Astrocyte of the spinal cord (primary cell): Measurements from ENCODE around the gene NDUFAF4.

Experiments
- DNase-seq: peaks from one replicate; pipeline ENCODE4 v3.0.0; 2011; ENCODE audit warnings: low read depth, low spot score
- H3K4me3 ChIP-seq: 2 replicates; pipeline ENCODE4 v1.5.1; 2011; ENCODE audit warnings: low read depth, mild to moderate bottlenecking, low read length, moderate library complexity
- in situ Hi-C: cut with HindIII; loops from 2 replicates; pipeline ENCODE4 v1.10.0; 2017; ENCODE audit warnings: low sequenced_read_pairs
- TF ChIP-seq, protein P1 (sequence below): IDR thresholded peaks from 2 replicates; pipeline ENCODE4 v1.5.1; 2012; ENCODE audit warnings: low read depth, mild to moderate bottlenecking, low read length, inconsistent platforms

NDUFAF4 gene

GRCh38 chr6:96865055-96865405 is 32.7 kb downstream of the NDUFAF4 start:
- TF ChIP-seq, protein P1, sequence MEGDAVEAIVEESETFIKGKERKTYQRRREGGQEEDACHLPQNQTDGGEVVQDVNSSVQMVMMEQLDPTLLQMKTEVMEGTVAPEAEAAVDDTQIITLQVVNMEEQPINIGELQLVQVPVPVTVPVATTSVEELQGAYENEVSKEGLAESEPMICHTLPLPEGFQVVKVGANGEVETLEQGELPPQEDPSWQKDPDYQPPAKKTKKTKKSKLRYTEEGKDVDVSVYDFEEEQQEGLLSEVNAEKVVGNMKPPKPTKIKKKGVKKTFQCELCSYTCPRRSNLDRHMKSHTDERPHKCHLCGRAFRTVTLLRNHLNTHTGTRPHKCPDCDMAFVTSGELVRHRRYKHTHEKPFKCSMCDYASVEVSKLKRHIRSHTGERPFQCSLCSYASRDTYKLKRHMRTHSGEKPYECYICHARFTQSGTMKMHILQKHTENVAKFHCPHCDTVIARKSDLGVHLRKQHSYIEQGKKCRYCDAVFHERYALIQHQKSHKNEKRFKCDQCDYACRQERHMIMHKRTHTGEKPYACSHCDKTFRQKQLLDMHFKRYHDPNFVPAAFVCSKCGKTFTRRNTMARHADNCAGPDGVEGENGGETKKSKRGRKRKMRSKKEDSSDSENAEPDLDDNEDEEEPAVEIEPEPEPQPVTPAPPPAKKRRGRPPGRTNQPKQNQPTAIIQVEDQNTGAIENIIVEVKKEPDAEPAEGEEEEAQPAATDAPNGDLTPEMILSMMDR, result no peak
- DNase-seq, result no peak
- H3K4me3 ChIP-seq, result no peak overlapping the region
- in situ Hi-C loops, result no loop called here

GRCh38 chr6:96864216-96865054 is 33.3 kb downstream of the NDUFAF4 start:
- in situ Hi-C loops, result no loop called here
- H3K4me3 ChIP-seq, result no peak overlapping the region
- DNase-seq, result no peak
- TF ChIP-seq, protein P1, result no peak

GRCh38 chr6:96862560-96862959 is 35.1 kb downstream of the NDUFAF4 start:
- TF ChIP-seq, protein P1, result no peak
- H3K4me3 ChIP-seq, result no peak overlapping the region
- in situ Hi-C loops, result no loop called here
- DNase-seq, result no peak

- TF ChIP-seq, protein P1, result no peak
- in situ Hi-C loops, result no loop called here
- DNase-seq, result no peak
- no peak overlapping the region for H3K4me3 ChIP-seq
Observed at GRCh38 chr6:96861588-96861987, 36.1 kb downstream of the NDUFAF4 start.

DNA sequence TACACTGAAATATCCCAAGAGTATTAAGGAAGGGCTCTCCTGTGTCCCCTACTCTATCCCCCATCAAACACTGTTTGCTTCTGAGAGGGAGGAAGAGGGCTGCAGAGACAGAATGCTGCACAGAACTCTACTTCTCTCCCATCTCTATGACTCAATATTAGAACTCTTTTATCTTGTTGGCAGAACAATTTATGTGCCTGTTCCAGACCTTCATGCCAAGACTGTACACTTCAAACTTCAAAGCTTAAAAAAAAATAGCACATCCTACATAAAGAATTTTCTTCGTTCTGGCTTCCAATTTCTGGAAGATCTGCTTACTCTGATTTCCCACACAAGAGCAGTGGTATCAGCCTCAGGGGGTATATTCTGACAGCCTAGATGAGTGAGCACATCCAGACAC is 40.8 kb downstream of the NDUFAF4 start:
- in situ Hi-C loops, result no loop called here
- no peak for DNase-seq
- TF ChIP-seq, protein P1, result no peak
- H3K4me3 ChIP-seq, result no peak overlapping the region

GRCh38 chr6:96853083-96853482 is 44.6 kb downstream of the NDUFAF4 start:
- H3K4me3 ChIP-seq, result no peak overlapping the region
- TF ChIP-seq, protein P1, result no peak
- in situ Hi-C loops, result no loop called here
- DNase-seq, result no peak

GRCh38 chr6:96852605-96853004 is 45.1 kb downstream of the NDUFAF4 start:
- no peak for DNase-seq
- in situ Hi-C loops, result no loop called here
- no peak overlapping the region for H3K4me3 ChIP-seq
- TF ChIP-seq, protein P1, result no peak
